ENCODE results near the gene MMP24. TPM values are rescaled to one million over a fixed set of nuclear protein-coding genes. Genes with fewer than 3 reads are reported as not detected.
"Not testable (repeated sequence)": the region's sequence is repeated elsewhere in the genome, so short reads cannot be mapped to it uniquely, and the experiment has no call there.

Gene MMP24
- total RNA-seq, 1 donor from 2014 or later, result 64.1 TPM

GRCh38 chr20:35216541-35216940, 9.9 kb upstream of the MMP24 start:
- DNase-seq (ENCODE audit: low read depth), result no peak

- DNase-seq (ENCODE audit: low read depth), result no peak
Observed at GRCh38 chr20:35223941-35224340, 2.5 kb upstream of the MMP24 start.

GRCh38 chr20:35224536-35224935, 2.0 kb upstream of the MMP24 start:
- no peak for DNase-seq (ENCODE audit: low read depth)

- DNase-seq (ENCODE audit: low read depth), result no peak
Observed at GRCh38 chr20:35225319-35226125, 968 bp upstream of the MMP24 start.

- peak; percentile 18 for DNase-seq (ENCODE audit: low read depth)
Observed at GRCh38 chr20:35226884-35227681, 593 bp downstream of the MMP24 start.

- DNase-seq (ENCODE audit: low read depth), result peak; percentile 59
Observed at GRCh38 chr20:35232575-35232974, 6.1 kb downstream of the MMP24 start.

GRCh38 chr20:35235881-35236280, 9.4 kb downstream of the MMP24 start:
- DNase-seq (ENCODE audit: low read depth), result no peak

GRCh38 chr20:35237486-35237885, 11.0 kb downstream of the MMP24 start:
- DNase-seq (ENCODE audit: low read depth), result no peak

GRCh38 chr20:35238170-35238569, 11.7 kb downstream of the MMP24 start:
- DNase-seq (ENCODE audit: low read depth), result no peak

- no peak for DNase-seq (ENCODE audit: low read depth)
Observed at GRCh38 chr20:35238735-35239134, 12.2 kb downstream of the MMP24 start.

- DNase-seq (ENCODE audit: low read depth), result peak; percentile 79
Observed at GRCh38 chr20:35240083-35240810, 13.8 kb downstream of the MMP24 start.

GRCh38 chr20:35240811-35241293, 14.4 kb downstream of the MMP24 start:
- DNase-seq (ENCODE audit: low read depth), result no peak

- DNase-seq (ENCODE audit: low read depth), result no peak
Observed at GRCh38 chr20:35243317-35243716, 16.8 kb downstream of the MMP24 start.

- no peak for DNase-seq (ENCODE audit: low read depth)
Observed at GRCh38 chr20:35243986-35244385, 17.5 kb downstream of the MMP24 start.

GRCh38 chr20:35246723-35247122, 20.2 kb downstream of the MMP24 start:
- no peak for DNase-seq (ENCODE audit: low read depth)

GRCh38 chr20:35248641-35249475, 22.4 kb downstream of the MMP24 start:
- DNase-seq (ENCODE audit: low read depth), result peak; percentile 11

- no peak for DNase-seq (ENCODE audit: low read depth)
Observed at GRCh38 chr20:35251613-35251940, 25.1 kb downstream of the MMP24 start.

- no peak for DNase-seq (ENCODE audit: low read depth)
Observed at GRCh38 chr20:35252037-35252461, 25.6 kb downstream of the MMP24 start.

GRCh38 chr20:35252598-35252997, 26.1 kb downstream of the MMP24 start:
- DNase-seq (ENCODE audit: low read depth), result not testable (repeated sequence)

- no peak for DNase-seq (ENCODE audit: low read depth)
Observed at GRCh38 chr20:35253010-35253409, 26.5 kb downstream of the MMP24 start.

- DNase-seq (ENCODE audit: low read depth), result no peak
Observed at GRCh38 chr20:35254448-35254999, 28.0 kb downstream of the MMP24 start.

All from renal cortical epithelial cell (primary cell).